Measurements from ENCODE around the gene AHDC1. TPM values are rescaled to one million over a fixed set of nuclear protein-coding genes. Genes with fewer than 3 reads are reported as not detected.
A peak's percentile ranks its signal among the peaks of the same experiment; 100 is the strongest.

AHDC1 gene
- polyA plus RNA-seq, 3 donors: 0.16 to 3.3 (median 0.30) TPM

DNA sequence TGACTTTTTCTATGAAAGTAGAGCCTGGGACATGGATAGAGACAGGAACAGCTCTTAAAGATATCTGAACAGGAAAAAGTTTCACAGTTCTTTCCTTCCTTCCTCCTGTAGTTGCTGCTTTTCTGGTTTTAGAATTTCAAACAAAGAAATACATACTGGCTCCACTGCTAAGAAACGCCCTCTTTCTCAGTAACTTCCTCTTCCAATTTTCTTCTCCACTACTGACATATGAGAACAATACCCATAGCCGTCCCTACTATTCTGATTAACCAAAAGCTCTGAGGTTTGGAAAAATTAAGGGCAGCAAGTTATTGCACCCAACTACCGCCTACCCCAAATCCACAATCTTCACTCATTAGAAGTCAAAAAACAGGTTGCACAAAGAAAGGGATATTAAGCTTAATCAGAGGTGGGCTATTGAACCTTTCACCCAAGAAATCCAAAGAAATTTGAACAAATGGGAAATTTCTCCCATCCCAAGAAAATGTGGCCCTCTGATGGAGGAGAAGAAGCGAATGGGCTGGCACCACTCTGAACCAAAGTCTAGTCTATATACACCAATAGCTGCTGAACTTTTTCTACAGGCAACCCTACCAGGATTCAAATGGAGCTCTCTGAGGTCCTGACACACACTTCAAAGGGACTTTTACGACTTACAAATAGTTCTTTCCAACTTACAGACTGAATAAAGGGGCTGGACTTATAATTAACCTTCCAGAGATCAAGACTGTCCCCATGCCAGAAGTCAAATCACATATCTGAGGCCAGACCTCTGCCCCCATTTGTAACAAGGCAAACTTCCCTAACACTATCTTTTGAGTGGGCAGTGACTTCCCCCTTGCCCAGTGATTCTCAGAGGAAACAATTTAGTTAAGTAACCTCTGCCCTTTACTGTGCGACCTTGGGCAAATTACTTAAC, 115.7 kb downstream of the AHDC1 start:
- H2AFZ ChIP-seq (ENCODE audit: insufficient read depth, low read depth, low read length, poor library complexity, severe bottlenecking): no peak overlapping the region
- Mint-ChIP-seq H3K9me3 (peaks cover 0 to 3% (median 0%) of the 10 kb centered on the region in 7 donors), H3K36me3 (peaks cover 6 to 19% of the 10 kb centered on the region in 2 donors), H3K27me3 (ENCODE audit: low read depth in 3 of 3) (peaks cover 0 to 6% (median 0%) of the 10 kb centered on the region in 3 donors), H3K27ac (peak overlapping the region; percentile 89 to 98 (median 94)), H3K4me1 (peaks cover 54% of the 10 kb centered on the region), H3K4me3 (peak overlapping the region; percentile 91 to 99)
- peak overlapping the region; percentile 78 to 99 (median 99) for H3K4me3 ChIP-seq (replicated peaks in 1 of 3; ENCODE audit: low read depth in 2 of 3, low read length in 3 of 3)
- peaks cover 55% of the 10 kb centered on the region for H4K20me1 ChIP-seq (ENCODE audit: insufficient read depth, low read length)
- WGBS (ENCODE audit: insufficient coverage): 0% methylated on average over 1 of the region's 6 CpGs
- peak overlapping the region; percentile 97 for H3K9ac ChIP-seq (ENCODE audit: insufficient read depth, low read length, poor library complexity, severe bottlenecking)
- H3K9me3 ChIP-seq (replicated peaks in 1 of 2; ENCODE audit: control insufficient read depth in 1 of 2, insufficient read depth in 1 of 2, low read length in 2 of 2): no peaks in the 10 kb centered on the region
- H3K36me3 ChIP-seq (replicated peaks in 1 of 2; ENCODE audit: control insufficient read depth in 1 of 2, insufficient read depth in 2 of 2, low read length in 2 of 2): peaks cover 9 to 12% of the 10 kb centered on the region in 2 donors
- intact Hi-C loops (cut with micrococcal nuclease): no loop called here
- H3K79me2 ChIP-seq (ENCODE audit: insufficient read depth, low read length): peaks cover 74% of the 10 kb centered on the region
- peaks cover 33 to 53% of the 10 kb centered on the region in 2 donors for H3K4me1 ChIP-seq (ENCODE audit: control insufficient read depth in 1 of 2, insufficient read depth in 2 of 2, low read length in 2 of 2)
- TF ChIP-seq, protein P1, sequence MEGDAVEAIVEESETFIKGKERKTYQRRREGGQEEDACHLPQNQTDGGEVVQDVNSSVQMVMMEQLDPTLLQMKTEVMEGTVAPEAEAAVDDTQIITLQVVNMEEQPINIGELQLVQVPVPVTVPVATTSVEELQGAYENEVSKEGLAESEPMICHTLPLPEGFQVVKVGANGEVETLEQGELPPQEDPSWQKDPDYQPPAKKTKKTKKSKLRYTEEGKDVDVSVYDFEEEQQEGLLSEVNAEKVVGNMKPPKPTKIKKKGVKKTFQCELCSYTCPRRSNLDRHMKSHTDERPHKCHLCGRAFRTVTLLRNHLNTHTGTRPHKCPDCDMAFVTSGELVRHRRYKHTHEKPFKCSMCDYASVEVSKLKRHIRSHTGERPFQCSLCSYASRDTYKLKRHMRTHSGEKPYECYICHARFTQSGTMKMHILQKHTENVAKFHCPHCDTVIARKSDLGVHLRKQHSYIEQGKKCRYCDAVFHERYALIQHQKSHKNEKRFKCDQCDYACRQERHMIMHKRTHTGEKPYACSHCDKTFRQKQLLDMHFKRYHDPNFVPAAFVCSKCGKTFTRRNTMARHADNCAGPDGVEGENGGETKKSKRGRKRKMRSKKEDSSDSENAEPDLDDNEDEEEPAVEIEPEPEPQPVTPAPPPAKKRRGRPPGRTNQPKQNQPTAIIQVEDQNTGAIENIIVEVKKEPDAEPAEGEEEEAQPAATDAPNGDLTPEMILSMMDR (IDR thresholded peaks at IDR 0.05): no peak
- H3K27ac ChIP-seq (ENCODE audit: low read depth in 1 of 2, low read length in 2 of 2): peak overlapping the region; percentile 88 to 99
- peak overlapping the region; percentile 95 for H3K4me2 ChIP-seq (replicated peaks; ENCODE audit: extremely low read depth, low read length, poor library complexity, severe bottlenecking)
- H3K27me3 ChIP-seq (ENCODE audit: control insufficient read depth in 2 of 2, insufficient read depth in 2 of 2, low read length in 2 of 2): no peaks in the 10 kb centered on the region
- peak; percentile 42 to 68 (median 54) for DNase-seq

DNA sequence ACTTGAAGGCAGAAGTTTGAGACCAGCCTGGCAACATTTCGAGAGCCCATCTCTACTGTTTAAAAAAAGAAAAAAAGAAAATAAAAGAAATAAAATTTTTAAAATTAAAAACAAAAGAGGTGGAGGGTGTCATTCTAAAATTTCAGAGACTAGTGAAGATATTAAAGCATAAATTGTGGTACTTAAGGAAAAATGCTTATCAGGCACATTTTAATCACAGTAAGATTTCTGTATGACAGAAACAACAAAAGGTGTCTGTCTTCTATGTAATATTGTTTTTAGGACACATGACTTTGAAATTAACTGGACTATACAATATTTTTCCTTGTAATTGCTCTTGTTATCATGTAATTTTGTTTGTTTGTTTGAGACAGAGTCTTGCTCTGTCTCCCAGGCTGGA, 118.6 kb downstream of the AHDC1 start:
- peaks cover 83% of the 10 kb centered on the region for H4K20me1 ChIP-seq (ENCODE audit: insufficient read depth, low read length)
- peak overlapping the region in 3 of 7 donors; percentile 44 to 46 (median 46) for H3K27ac Mint-ChIP-seq
- H3K4me1 Mint-ChIP-seq: peaks cover 44% of the 10 kb centered on the region
- peaks cover 9 to 12% of the 10 kb centered on the region in 2 donors for H3K36me3 ChIP-seq (replicated peaks in 1 of 2; ENCODE audit: control insufficient read depth in 1 of 2, insufficient read depth in 2 of 2, low read length in 2 of 2)
- TF ChIP-seq, protein P1 (IDR thresholded peaks at IDR 0.05): no peak
- peaks cover 8 to 28% of the 10 kb centered on the region in 2 donors for H3K4me1 ChIP-seq (ENCODE audit: control insufficient read depth in 1 of 2, insufficient read depth in 2 of 2, low read length in 2 of 2)
- H3K9ac ChIP-seq (ENCODE audit: insufficient read depth, low read length, poor library complexity, severe bottlenecking): no peak overlapping the region
- no peak overlapping the region for H3K4me3 Mint-ChIP-seq
- intact Hi-C loops (cut with micrococcal nuclease): no loop called here
- no peak for DNase-seq
- H3K27me3 Mint-ChIP-seq (ENCODE audit: low read depth in 3 of 3): peaks cover 0 to 6% (median 0%) of the 10 kb centered on the region in 3 donors
- no peak overlapping the region for H3K4me3 ChIP-seq (replicated peaks in 1 of 3; ENCODE audit: low read depth in 2 of 3, low read length in 3 of 3)
- H3K9me3 Mint-ChIP-seq: no peaks in the 10 kb centered on the region
- H2AFZ ChIP-seq (ENCODE audit: insufficient read depth, low read depth, low read length, poor library complexity, severe bottlenecking): no peak overlapping the region
- peaks cover 93% of the 10 kb centered on the region for H3K79me2 ChIP-seq (ENCODE audit: insufficient read depth, low read length)
- peak overlapping the region in 1 of 2 donors; percentile 12 for H3K27ac ChIP-seq (ENCODE audit: low read depth in 1 of 2, low read length in 2 of 2)
- WGBS (ENCODE audit: insufficient coverage): no CpG with 5 or more reads among the region's 1 CpG
- H3K4me2 ChIP-seq (replicated peaks; ENCODE audit: extremely low read depth, low read length, poor library complexity, severe bottlenecking): no peak overlapping the region
- peaks cover 6 to 29% of the 10 kb centered on the region in 2 donors for H3K36me3 Mint-ChIP-seq
- H3K9me3 ChIP-seq (replicated peaks in 1 of 2; ENCODE audit: control insufficient read depth in 1 of 2, insufficient read depth in 1 of 2, low read length in 2 of 2): no peaks in the 10 kb centered on the region
- no peaks in the 10 kb centered on the region for H3K27me3 ChIP-seq (ENCODE audit: control insufficient read depth in 2 of 2, insufficient read depth in 2 of 2, low read length in 2 of 2)

Small RNA genes lying within 50 kb of the gene (small RNA-seq; reads per million reads assigned to genes)
- gene AL031729.1 (ENCODE audit: insufficient read length, low read depth): not detected

Other genes starting within 250 kb of the AHDC1 start
- 10 to 100 TPM in 1 of 3 donors, 1 to 10 TPM in 2; 3.2 to 14.8 (median 6.7) TPM for gene MAP3K6, start 237.2 kb downstream of the AHDC1 start, polyA plus RNA-seq
- gene FCN3, start 229.3 kb downstream of the AHDC1 start, polyA plus RNA-seq: not detected
- gene CD164L2, start 220.8 kb downstream of the AHDC1 start, polyA plus RNA-seq: not detected
- 1 to 10 TPM in 1 of 3 donors, under 1 TPM in 1, not detected in 1; 0.26 to 2.7 TPM for gene GPR3, start 211.5 kb downstream of the AHDC1 start, polyA plus RNA-seq
- gene WASF2, start 114.0 kb downstream of the AHDC1 start, polyA plus RNA-seq: 10 to 100 TPM; 53.5 to 91.6 (median 86.4) TPM
- gene FGR, start 31.0 kb upstream of the AHDC1 start, polyA plus RNA-seq: 1,000 to 10,000 TPM in 1 of 3 donors, 100 to 1,000 TPM in 2; 371 to 1,340 (median 571) TPM
- 100 to 1,000 TPM in 2 of 3 donors, 10 to 100 TPM in 1; 69.9 to 276 (median 276) TPM for gene IFI6, start 68.0 kb upstream of the AHDC1 start, polyA plus RNA-seq
- gene FAM76A, start 121.8 kb upstream of the AHDC1 start, polyA plus RNA-seq: 10 to 100 TPM in 2 of 3 donors, 1 to 10 TPM in 1; 9.1 to 10.9 (median 10.3) TPM
- gene STX12, start 169.1 kb upstream of the AHDC1 start, polyA plus RNA-seq: 10 to 100 TPM; 29.4 to 49.4 (median 36.2) TPM
- gene PPP1R8, start 226.6 kb upstream of the AHDC1 start, polyA plus RNA-seq: 10 to 100 TPM; 17.0 to 23.9 (median 21.4) TPM

Measured in CD14-positive monocyte (primary cell).